NCI-H187 treated with DMSO at 0.1 percent for 48 hours (cell line): Measurements from ENCODE around the gene CACNG8.

ENCODE experiments used
- DNase-seq: peaks from one replicate; lab custom pipeline; 2025; lab: John Stamatoyannopoulos, UW

CACNG8 gene

GRCh38 chr19:53961523-53962356 lies 997 bp upstream of the CACNG8 start:
- no peak for DNase-seq

GRCh38 chr19:53965091-53965490 lies 2.4 kb downstream of the CACNG8 start:
- DNase-seq: no peak

GRCh38 chr19:53966931-53967330 lies 4.2 kb downstream of the CACNG8 start:
- no peak for DNase-seq

- DNase-seq: no peak
Measured at GRCh38 chr19:53969366-53969765, 6.6 kb downstream of the CACNG8 start.

- no peak for DNase-seq
Measured at GRCh38 chr19:53971673-53972072, 8.9 kb downstream of the CACNG8 start.

GRCh38 chr19:53977429-53977990 lies 14.8 kb downstream of the CACNG8 start:
- DNase-seq: peak; percentile 11

GRCh38 chr19:53977991-53978731 lies 15.4 kb downstream of the CACNG8 start:
- no peak for DNase-seq

GRCh38 chr19:53978975-53979801 lies 16.5 kb downstream of the CACNG8 start:
- DNase-seq: no peak

- DNase-seq: no peak
Measured at GRCh38 chr19:53980539-53981375, 18.0 kb downstream of the CACNG8 start.

GRCh38 chr19:53981376-53981951 lies 18.7 kb downstream of the CACNG8 start:
- no peak for DNase-seq

- no peak for DNase-seq
Measured at GRCh38 chr19:53982001-53982451, 19.3 kb downstream of the CACNG8 start.

- no peak for DNase-seq
Measured at GRCh38 chr19:53982611-53983010, 19.9 kb downstream of the CACNG8 start.

- no peak for DNase-seq
Measured at GRCh38 chr19:53983457-53984289, 20.9 kb downstream of the CACNG8 start.

GRCh38 chr19:53985863-53986262 lies 23.1 kb downstream of the CACNG8 start:
- DNase-seq: no peak

- no peak for DNase-seq
Measured at GRCh38 chr19:53988981-53989380, 26.2 kb downstream of the CACNG8 start.

- DNase-seq: no peak
Measured at GRCh38 chr19:53989600-53990533, 27.1 kb downstream of the CACNG8 start.

- DNase-seq: no peak
Measured at GRCh38 chr19:53991224-53992113, 28.7 kb downstream of the CACNG8 start, which contains the start of gene CACNG6. CACNG6 (plus strand) TSS chr19:53991637; CDS start chr19:53992878, 1,241 bp downstream.
